NCI-H2029 (cell line): Measurements from ENCODE around the gene GPC1.

ENCODE experiments used
- DNase-seq: peaks from one replicate; lab custom pipeline; 2025; lab: John Stamatoyannopoulos, UW

The GPC1 gene

GRCh38 chr2:240513549-240514287, 78.3 kb downstream of the GPC1 start:
- DNase-seq, result no peak

- DNase-seq, result peak; percentile 49
Measured at GRCh38 chr2:240514631-240515030, 79.2 kb downstream of the GPC1 start.

- DNase-seq, result no peak
Measured at GRCh38 chr2:240517342-240517741, 81.9 kb downstream of the GPC1 start.
